ENCODE data around the gene FRMPD4.
"Not testable (repeated sequence)": the region's sequence is repeated elsewhere in the genome, so short reads cannot be mapped to it uniquely, and the experiment has no call there.

The FRMPD4 gene

DNA sequence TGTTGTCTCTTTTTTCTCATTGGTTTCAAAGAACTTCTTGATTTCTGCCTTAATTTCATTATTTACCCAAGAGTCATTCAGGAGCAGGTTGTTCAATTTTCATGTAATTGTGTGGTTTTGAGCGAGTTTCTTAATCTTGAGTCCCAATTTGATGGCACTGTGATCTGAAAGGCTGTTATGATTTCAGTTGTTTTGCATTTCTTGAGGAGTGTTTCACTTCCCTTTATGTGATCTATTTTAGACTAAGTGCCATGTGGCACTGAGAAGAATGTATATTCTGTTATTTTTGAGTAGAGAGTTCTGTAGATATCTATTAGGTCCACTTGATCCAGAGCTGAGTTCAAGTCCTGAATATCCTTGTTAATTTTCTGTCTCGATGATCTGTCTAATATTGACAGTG, 377.1 kb downstream of the FRMPD4 start:
- not testable (repeated sequence) for DNase-seq (ENCODE audit: low read depth, low spot score)

DNA sequence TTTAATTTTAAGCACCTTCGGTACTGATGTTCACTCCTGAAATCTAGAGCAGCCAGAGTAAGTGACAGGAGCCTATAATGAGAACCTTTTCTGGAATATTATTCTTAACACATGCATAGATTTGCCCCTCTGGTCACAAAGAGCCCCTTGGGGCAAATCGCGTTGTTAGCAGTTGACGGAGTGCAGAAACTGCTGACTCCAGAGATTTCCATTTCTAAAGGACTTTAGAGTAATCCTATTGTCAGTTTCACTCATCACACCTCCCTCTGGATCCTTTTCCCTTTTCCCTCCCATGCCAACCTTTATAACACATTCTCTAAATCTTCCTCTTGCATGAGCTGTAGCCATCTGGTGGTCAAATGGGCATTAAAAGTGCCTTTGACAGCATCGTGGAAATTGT, 388.0 kb downstream of the FRMPD4 start:
- DNase-seq (ENCODE audit: low read depth, low spot score): no peak

DNA sequence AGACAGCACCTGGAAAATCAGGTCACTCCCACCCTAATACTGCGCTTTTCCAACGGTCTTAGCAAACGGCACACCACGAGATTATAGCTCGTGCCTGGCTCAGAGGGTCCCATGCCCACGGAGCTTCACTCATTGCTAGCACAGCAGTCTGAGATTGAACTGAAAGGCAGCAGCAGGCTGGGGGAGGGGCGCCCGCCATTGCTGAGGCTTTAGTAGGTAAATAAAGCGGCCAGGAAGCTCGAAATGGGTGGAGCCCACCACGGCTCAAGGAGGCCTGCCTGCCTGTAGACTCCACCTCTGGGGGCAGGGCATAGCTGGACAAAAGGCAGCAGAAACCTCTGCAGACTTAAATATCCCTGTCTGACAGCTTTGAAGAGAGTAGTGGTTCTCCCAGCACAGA, 399.8 kb downstream of the FRMPD4 start:
- not testable (repeated sequence) for DNase-seq (ENCODE audit: low read depth, low spot score)

GRCh38 chrX:12542251-12542650, 404.0 kb downstream of the FRMPD4 start:
- not testable (repeated sequence) for DNase-seq (ENCODE audit: low read depth, low spot score)

- DNase-seq (ENCODE audit: low read depth, low spot score): no peak
These were observed 410.1 kb downstream of the FRMPD4 start for GRCh38 chrX:12548341-12548740.

- DNase-seq (ENCODE audit: low read depth, low spot score): no peak
These were observed 410.5 kb downstream of the FRMPD4 start for GRCh38 chrX:12548746-12549145.

- no peak for DNase-seq (ENCODE audit: low read depth, low spot score)
These were observed 415.9 kb downstream of the FRMPD4 start for GRCh38 chrX:12554206-12554605.

DNA sequence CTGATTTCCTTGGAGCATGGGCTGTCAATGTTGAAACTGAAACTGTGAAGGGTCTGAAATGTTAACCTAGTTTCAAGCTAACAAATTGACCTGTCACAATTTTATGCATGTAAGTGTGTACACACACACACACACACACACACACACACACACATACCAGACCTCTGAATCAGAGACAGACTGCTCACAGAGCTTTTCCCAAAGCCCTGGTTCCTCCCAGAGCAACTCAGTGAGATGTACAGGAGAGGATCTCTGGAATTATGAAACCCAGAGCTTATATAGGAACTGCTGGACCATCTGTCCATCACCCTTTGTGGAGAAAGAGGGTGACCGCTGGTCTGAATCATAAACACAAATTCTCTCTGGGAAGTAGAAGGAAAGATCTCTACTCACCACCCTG, 424.8 kb downstream of the FRMPD4 start:
- no peak for DNase-seq (ENCODE audit: low read depth, low spot score)

DNA sequence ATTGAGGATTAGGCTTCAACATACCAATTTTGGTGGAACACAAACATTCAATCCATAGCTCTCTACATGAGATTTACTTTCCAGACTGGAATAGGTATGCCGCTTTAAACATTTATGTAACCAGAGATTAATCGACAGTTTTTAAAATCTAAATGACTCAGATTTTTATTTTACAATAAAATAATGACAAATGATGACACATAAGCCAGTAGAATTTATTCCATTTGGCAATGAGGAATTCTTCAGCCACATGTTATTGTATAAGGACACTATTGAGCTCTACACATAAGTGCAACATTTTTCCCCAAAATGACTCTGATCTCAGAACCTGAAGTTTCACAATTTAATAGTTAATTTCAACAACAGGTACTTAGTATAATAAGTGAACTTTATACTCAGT, 425.9 kb downstream of the FRMPD4 start:
- no peak for DNase-seq (ENCODE audit: low read depth, low spot score)

DNA sequence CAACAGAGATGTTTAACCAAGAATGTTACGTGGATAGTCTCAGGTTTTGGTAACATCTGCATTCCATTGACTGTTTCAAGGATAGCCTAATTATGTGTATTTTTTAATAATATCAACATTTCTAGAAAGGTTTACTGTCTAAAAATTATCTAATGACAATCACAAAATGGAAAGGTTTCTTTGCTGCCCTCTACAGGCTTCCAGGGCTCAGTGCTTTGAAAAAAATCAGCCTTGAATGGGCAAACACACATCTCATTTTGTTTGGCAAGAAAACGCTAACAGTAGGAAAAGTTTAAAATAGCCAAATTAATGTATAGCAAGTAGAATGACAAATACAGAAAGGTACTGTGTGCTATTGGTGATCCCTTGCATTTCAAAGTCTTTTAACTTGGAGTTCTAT, 429.6 kb downstream of the FRMPD4 start:
- no peak for DNase-seq (ENCODE audit: low read depth, low spot score)

DNA sequence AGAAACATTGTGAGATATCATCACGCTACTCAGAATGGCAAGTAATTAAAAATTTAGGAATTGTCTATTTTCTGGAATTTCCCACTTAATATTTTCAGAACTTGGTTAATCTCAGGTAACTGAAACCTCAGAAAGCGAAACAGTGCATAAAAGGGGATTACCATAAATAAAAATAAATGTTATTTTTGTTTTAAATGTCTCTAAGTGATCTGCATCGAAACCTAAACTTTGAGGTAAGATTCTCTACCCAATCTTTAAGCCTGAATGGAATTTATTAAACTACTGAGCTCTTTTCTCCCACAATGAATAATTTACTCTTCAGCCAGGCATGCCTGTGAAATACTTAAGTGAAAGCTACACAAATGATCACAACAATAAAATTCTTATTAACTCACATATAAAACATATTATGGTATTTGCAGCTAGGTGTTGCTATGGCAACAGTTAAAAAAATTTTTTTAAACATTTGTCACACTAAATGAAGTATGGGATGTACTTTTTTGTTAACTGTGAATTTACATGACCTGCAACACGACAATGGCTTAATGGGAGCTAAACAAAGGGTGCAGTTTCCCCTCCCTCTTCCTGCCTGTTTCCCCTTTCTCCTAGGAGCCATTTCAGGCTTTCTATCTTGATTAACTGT, 432.7 kb downstream of the FRMPD4 start:
- DNase-seq (ENCODE audit: low read depth, low spot score): no peak

GRCh38 chrX:12579311-12579710, 441.0 kb downstream of the FRMPD4 start:
- DNase-seq (ENCODE audit: low read depth, low spot score): no peak

DNA sequence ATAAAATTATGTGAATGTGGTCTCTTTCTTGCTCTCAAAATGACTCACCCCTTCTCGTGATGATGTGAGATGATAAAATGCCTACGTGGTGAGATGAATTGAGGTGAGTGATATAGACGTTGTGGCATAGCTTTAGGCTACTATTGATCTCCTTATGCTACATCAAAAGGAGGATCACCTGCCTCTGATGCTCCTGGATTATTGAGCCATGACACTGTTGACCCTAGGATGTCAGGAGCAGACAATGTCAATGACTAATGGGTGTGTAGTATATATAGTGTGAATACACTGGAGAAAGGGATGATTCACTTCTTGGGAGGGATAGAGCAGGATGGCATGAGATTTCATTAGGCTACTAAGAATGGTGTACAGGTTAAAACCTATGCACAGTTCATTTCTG, 442.3 kb downstream of the FRMPD4 start:
- no peak for DNase-seq (ENCODE audit: low read depth, low spot score)

- no peak for DNase-seq (ENCODE audit: low read depth, low spot score)
These were observed 443.3 kb downstream of the FRMPD4 start for GRCh38 chrX:12581546-12581945.

DNA sequence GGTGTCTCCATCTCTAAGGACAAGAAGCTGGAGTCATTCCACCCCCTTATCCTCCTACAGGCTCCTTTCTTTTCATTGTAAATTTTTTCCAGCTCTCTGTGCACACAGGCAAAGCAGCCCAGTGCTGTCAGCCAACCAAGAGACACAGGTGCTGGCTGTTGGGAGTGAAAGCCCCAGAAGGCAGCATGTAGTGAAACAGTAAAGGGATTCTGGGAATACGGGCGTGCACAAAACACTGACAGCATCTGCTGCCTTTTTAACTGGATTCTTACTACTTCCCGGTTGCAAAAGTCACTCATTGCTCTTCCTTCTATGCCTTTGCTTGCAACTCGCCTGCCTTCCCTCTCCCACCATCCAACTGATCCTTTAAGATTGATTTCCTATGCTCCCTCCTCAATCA, 444.4 kb downstream of the FRMPD4 start:
- DNase-seq (ENCODE audit: low read depth, low spot score): no peak

GRCh38 chrX:12583543-12583942, 445.3 kb downstream of the FRMPD4 start:
- no peak for DNase-seq (ENCODE audit: low read depth, low spot score)

DNA sequence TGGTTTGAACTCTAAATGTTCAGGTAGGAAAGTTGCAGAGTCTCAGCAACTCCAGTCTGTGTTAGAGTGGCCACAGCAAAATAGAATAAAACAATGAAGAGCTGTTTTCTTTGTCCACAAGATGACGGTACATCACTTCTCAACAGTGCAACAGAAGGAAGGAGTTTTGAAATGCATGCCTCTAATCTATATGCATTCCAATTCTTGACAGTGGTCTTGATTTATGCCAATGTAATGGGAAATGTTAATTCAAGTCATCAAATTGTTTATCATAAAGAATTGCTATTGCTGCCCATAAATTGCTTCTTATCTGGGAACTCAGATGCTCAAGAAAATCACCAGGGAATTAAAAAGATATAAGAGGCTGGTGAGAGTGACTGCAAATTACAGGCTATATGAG, 457.4 kb downstream of the FRMPD4 start:
- no peak for DNase-seq (ENCODE audit: low read depth, low spot score)

GRCh38 chrX:12610079-12610478, 471.8 kb downstream of the FRMPD4 start:
- DNase-seq (ENCODE audit: low read depth, low spot score): no peak

DNA sequence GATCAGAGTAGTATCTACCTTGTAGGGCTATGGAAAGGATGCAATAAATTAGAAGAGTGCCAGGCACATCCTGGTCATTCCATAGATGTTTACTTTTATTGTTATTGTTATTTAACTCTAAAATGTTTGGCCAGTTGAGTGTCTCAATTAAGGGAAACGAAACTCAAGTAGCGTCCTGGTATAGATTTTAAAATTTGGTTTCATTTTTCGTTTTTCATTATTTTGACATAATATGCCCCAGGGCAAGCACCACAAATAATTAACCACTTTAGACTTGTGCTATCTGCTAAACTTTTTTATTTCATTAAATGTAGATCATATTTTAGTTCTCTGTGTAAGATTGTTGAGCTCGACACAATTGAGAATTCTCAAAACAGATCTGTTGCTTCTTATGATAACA, 473.2 kb downstream of the FRMPD4 start:
- no peak for DNase-seq (ENCODE audit: low read depth, low spot score)

- no peak for DNase-seq (ENCODE audit: low read depth, low spot score)
These were observed 476.0 kb downstream of the FRMPD4 start for GRCh38 chrX:12614266-12614665.

DNA sequence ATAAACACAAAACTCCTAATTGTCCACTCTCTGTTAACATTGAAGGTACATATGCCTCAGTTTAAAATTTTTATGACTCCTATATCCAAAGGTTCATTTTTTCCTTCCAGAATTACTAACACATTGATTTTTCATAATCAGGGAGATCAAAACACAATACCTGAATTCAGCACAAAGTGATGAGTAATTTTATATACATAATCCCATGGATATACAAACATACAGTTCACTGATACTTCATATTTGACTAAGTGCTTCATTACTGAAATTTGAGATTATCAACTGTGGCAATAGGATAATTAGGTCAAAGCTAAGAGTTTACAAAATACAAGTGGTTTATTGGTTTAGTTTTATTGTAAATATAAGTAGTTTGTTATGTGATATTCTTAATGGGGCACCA, 476.8 kb downstream of the FRMPD4 start:
- DNase-seq (ENCODE audit: low read depth, low spot score): no peak

GRCh38 chrX:12617241-12617640, 479.0 kb downstream of the FRMPD4 start:
- no peak for DNase-seq (ENCODE audit: low read depth, low spot score)

GRCh38 chrX:12647230-12647629, 509.0 kb downstream of the FRMPD4 start:
- DNase-seq (ENCODE audit: low read depth, low spot score): no peak

GRCh38 chrX:12648995-12649394, 510.7 kb downstream of the FRMPD4 start:
- DNase-seq (ENCODE audit: low read depth, low spot score): no peak

Measured in brain pericyte (primary cell).